Fibroblast of skin of left quadriceps (primary cell): ENCODE data around the gene C1orf105.
"Not testable (repeated sequence)": the region's sequence is repeated elsewhere in the genome, so short reads cannot be mapped to it uniquely, and the experiment has no call there.

Experiments used
- DNase-seq, 2 experiments: peaks; one replicate each; pipeline ENCODE4 v3.0.0-alpha.2; 2013; ENCODE audit warnings: low read depth in 2 of 2

C1orf105 gene

DNA sequence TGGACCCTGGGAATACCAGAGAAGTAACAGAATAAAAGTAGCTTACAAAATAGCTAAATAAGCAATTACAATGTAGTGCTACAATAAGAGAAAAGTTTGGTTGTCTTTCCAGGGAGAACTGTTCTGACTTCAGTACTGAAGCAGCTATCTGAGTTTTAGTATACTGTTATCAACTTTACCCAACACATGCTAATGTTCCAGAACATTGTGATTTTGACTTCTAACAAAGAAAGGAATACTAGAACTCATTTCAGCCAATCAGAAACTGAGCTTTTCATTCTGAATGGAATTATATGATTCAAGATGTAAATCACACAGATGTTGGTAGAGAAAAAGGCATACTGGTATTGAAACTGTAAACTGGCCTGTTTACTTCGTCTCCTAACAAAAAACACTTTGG is at the start of gene C1orf105:
TSS of gene C1orf105 (plus strand) at position 301 of the 400 bp plus-strand sequence. CDS start 201 bp downstream, outside the sequence.
- no peak for DNase-seq

GRCh38 chr1:172371646-172372045 is 48.8 kb upstream of the C1orf105 start:
- DNase-seq = not testable (repeated sequence)

- DNase-seq = no peak
Observed at GRCh38 chr1:172373864-172374263, 46.6 kb upstream of the C1orf105 start.

DNA sequence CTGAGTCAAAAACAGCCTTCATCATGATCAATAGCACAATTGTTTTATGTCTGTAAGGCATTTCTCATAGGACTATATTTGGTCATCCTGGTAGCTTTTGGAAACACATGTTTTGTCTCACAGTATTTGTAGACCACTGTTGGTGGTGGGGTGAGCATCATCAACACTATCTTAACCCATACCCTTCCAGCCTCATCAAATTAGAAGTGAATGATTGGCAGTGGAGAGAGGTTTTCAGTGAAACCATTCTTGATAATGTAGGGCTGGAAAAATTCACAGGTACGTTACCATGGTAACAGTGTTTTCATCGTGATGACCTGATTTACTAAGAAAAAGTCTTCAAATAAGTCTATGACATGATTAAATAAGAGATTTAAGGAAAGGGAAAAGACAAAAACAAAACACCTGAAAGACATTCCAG is 45.3 kb upstream of the C1orf105 start:
- DNase-seq = no peak

- DNase-seq = no peak
Observed at GRCh38 chr1:172376431-172376830, 44.1 kb upstream of the C1orf105 start.

DNA sequence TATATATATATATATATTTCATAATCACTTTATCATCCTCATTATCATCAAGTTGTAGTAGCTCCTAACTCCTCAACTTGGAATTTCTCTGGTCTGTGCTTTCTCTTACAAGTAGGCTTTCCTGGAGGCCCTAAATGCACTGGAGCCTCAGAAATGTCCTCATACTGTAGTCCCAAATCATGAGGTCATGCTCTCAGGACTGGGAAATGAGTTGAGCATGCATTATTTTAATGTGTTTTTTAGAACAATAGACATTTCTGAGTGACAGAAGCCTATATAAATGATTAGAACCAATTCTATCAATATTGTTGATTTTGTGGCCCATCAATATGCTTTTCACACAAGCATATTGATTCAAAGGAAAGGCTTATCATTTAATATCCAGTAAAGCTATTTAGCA is 42.9 kb upstream of the C1orf105 start:
- DNase-seq = no peak

DNA sequence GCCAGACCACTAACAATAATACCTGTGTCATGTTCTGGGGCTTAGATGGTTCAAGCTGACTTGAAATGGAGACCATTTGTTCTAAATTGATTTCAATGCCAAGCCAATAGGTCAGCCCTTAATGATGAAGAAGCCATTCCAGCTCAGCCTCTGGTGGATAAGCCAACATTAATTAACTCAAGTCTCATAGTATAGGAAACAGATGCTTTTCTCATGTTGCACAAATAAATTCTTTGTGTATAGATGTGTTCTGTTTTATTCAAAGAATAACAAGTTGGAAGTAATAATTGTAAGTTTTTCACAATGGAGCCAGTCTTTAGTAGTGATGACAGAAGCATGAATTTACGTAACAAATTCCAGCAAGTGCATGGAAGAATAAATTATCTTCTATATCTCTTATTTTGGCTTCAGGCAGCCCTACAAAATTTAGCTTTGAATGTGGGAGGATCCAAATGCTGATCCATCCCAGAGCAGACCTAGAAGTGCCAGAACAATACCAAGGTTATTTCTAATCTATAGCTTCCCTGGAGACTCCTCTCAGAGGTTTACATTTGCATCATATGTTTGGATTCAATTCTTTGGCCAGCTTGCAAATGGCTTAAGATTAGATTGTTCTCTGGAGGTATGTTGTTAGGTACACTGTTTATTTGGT is 42.2 kb upstream of the C1orf105 start:
- no peak for DNase-seq

GRCh38 chr1:172380441-172381244 is 39.8 kb upstream of the C1orf105 start:
- DNase-seq = no peak

- no peak for DNase-seq
Observed at GRCh38 chr1:172381946-172382345, 38.5 kb upstream of the C1orf105 start.

DNA sequence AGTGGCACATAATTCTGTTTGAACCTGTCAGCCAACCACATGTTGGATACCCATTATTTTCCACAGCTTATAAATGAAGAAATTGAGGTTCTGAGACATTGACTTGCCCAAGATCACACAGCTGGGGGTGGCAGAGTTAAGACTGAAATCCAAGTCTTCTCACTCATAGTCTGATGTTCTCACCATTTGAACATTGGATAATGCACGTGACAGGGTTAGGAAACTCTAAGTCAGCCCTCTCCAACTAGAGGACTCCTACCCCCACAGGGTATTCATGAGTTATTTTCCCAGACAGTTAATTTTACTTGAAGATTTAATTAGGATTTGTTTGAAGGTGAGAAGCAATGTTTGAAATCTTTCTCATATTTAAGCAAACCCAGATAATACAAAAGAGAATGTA is 38.1 kb upstream of the C1orf105 start:
- no peak for DNase-seq

GRCh38 chr1:172382990-172383389 is 37.5 kb upstream of the C1orf105 start:
- DNase-seq = no peak

- peak; percentile 65 to 67 for DNase-seq
Observed at GRCh38 chr1:172383536-172383935, 36.9 kb upstream of the C1orf105 start.

- DNase-seq = no peak
Observed at GRCh38 chr1:172384656-172385055, 35.8 kb upstream of the C1orf105 start.

DNA sequence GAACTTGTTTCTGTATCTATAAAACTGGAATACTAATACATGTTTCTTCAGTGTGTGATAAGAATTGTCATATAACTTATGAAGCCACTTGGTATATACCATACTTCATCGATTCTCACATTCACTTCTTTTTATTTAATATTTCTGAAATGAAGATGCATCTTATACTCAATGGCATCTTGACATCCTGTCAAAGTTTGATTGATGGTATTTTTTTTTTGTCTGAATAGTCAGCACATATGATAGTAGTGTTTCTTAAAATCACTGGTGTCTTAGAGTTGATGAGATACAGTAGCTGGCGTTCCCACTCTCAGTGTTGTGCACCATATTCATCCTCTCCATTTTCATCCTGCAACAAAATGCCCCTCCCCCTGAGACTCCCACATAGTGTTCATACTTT is 34.4 kb upstream of the C1orf105 start:
- no peak for DNase-seq

DNA sequence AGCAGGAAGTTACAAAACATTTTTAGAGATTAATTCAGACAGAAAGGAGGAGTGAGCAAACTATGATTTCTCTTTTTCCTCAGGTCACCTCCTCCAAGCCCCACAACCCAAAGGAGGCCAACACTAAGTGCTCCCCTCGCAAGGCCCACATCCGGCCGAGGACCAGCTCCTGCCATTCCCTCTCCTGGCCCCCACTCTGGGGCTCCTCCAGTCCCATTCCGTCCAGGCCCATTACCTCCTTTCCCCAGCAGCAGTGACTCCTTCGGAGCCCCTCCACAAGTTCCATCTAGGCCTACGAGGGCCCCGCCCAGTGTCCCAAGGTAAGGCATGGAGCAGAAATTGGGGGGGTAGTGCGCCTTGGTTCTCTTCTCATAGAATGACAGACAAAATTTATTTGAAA is 32.0 kb upstream of the C1orf105 start:
- DNase-seq = no peak

DNA sequence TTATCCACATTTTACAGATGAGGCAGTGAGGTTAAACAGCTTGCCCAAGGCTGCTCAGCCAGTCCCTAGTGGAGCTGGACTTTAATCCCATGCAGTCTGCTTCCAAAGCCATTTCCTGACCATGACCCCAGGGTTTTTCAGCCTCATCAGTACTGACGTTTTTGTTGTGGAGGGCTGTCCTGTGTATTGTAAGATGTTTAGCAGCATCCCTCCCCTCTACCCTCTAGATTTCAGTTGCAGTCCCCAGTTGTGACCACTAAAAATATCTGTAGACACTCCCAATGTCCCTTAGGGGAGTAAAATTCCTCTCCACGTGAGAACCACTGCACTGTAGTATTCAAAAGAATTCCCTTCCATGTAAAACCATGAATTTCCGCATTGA is 30.2 kb upstream of the C1orf105 start:
- no peak for DNase-seq

DNA sequence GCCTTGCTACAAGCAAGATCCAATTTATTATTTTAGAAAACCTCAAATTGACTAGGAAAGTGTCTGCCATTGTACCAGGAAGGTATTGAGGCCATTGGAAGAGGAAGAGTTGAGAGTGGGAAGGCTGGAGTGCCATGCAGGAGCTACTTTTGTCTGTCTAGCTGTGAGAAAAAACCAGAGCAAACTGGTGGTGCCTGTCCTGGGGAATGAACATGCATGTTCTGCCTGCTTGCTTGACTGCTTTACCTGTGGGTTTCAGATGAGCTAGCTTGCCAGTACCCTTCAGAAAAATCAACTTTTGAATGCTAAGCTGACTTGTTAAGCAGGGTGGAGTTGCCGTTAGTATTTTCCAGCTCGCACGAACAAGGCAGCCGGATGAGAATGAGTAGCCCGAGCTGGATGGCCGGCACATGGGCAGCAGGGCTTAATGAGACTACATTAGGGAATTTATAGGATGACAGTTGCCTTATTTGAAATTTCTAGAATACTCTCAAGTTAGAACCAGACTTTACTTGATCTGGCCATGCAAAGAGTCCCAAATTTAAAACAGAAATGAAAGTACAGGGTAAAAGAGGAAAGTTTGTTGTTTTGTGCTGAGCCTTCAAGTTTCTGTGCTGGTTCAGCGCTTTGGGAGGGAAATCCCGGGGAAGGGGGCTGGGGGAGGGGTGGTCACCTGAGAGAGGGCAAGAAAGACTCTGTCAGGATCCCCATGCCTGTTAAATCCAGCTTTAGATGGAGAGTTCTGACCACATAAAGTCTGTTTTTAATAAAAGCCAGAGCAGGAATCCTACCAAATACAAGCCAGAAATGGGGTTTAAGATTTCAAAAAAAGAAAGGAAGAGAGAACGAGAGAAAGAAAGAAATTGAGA is 29.6 kb upstream of the C1orf105 start:
- DNase-seq = no peak

DNA sequence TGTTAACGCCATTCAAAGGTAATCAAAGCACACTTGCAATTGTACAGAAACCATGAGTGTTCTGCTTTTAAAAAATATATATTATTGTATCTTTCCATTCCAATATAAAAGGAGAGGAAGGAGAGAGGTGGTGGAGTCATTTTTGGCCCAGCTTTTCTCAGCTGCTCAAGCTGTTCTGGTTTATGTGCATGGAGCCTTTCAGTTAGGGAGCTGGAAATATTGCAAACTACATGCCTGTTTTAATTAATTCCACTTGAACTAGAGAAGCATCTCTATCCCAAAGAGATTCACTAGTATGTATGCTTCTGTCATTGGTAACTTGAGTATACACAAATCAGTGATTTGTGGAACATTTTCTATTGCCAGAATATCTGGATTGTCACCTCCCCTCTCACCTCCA is 28.5 kb upstream of the C1orf105 start:
- DNase-seq = no peak

- DNase-seq = no peak
Observed at GRCh38 chr1:172393354-172393753, 27.1 kb upstream of the C1orf105 start.

- no peak for DNase-seq
Observed at GRCh38 chr1:172394141-172394751, 26.2 kb upstream of the C1orf105 start.

- DNase-seq = no peak
Observed at GRCh38 chr1:172394811-172395210, 25.7 kb upstream of the C1orf105 start.

GRCh38 chr1:172395576-172395975 is 24.9 kb upstream of the C1orf105 start:
- no peak for DNase-seq
